NCI-H2196 (cell line): Measurements from ENCODE around the gene GRAMD1A.
"Not testable (repeated sequence)": the region's sequence is repeated elsewhere in the genome, so short reads cannot be mapped to it uniquely, and the experiment has no call there.

Experiments used
- DNase-seq: peaks from one replicate; lab custom pipeline; 2025; ENCODE audit not compliant: unreplicated experiment; lab: John Stamatoyannopoulos, UW

The GRAMD1A gene

GRCh38 chr19:35015954-35016351, 15.8 kb downstream of the GRAMD1A start:
- no peak for DNase-seq

GRCh38 chr19:35017507-35017906, 17.4 kb downstream of the GRAMD1A start:
- no peak for DNase-seq

- DNase-seq, result no peak
These were observed 18.3 kb downstream of the GRAMD1A start for GRCh38 chr19:35018379-35018778.

- no peak for DNase-seq
These were observed 19.0 kb downstream of the GRAMD1A start for GRCh38 chr19:35019144-35019543.

GRCh38 chr19:35021016-35021415, 20.9 kb downstream of the GRAMD1A start:
- no peak for DNase-seq

GRCh38 chr19:35021596-35021995, 21.5 kb downstream of the GRAMD1A start:
- no peak for DNase-seq

GRCh38 chr19:35022460-35022859, 22.3 kb downstream of the GRAMD1A start:
- DNase-seq, result no peak

GRCh38 chr19:35023428-35023827, 23.3 kb downstream of the GRAMD1A start:
- no peak for DNase-seq

- no peak for DNase-seq
These were observed 24.0 kb downstream of the GRAMD1A start for GRCh38 chr19:35024095-35024494.

- DNase-seq, result no peak
These were observed 25.8 kb downstream of the GRAMD1A start for GRCh38 chr19:35025969-35026368.

GRCh38 chr19:35026418-35026817, 26.3 kb downstream of the GRAMD1A start:
- DNase-seq, result no peak

- no peak for DNase-seq
These were observed 26.9 kb downstream of the GRAMD1A start for GRCh38 chr19:35027009-35027408.

- no peak for DNase-seq
These were observed 27.9 kb downstream of the GRAMD1A start for GRCh38 chr19:35027851-35028599.

- DNase-seq, result not testable (repeated sequence)
These were observed 28.4 kb downstream of the GRAMD1A start for GRCh38 chr19:35028600-35028885.

GRCh38 chr19:35029275-35029736, 29.2 kb downstream of the GRAMD1A start:
- not testable (repeated sequence) for DNase-seq

- DNase-seq, result no peak
These were observed 29.7 kb downstream of the GRAMD1A start for GRCh38 chr19:35029737-35030256.

GRCh38 chr19:35030257-35031071, 30.3 kb downstream of the GRAMD1A start, which contains the start of gene SCN1B:
SCN1B (plus strand) TSS chr19:35030470; CDS start chr19:35030821, 351 bp downstream.
- DNase-seq, result peak; percentile 72

GRCh38 chr19:35031072-35031881, 31.2 kb downstream of the GRAMD1A start:
- peak; percentile 33 for DNase-seq

- DNase-seq, result no peak
These were observed 32.3 kb downstream of the GRAMD1A start for GRCh38 chr19:35032356-35032865.

- no peak for DNase-seq
These were observed 33.2 kb downstream of the GRAMD1A start for GRCh38 chr19:35033067-35034004.
